ENCODE results near the gene LRP2.

Gene LRP2

GRCh38 chr2:169339657-169340056 is 22.7 kb downstream of the LRP2 start:
- ChIA-PET POLR2A (no interaction called here), CTCF (interaction anchor here (0.7 kb wide), 2 partner anchors 37 to 42 kb away, joined by 3 read pairs; no protein-coding TSS in a partner anchor)
- Histone ChIP-seq H3K4me1 (ENCODE audit: control insufficient read depth, insufficient read depth, low read length) (peaks cover 2% of the 10 kb centered on the region), H3K4me3 (ENCODE audit: low read depth, low read length) (no peak overlapping the region), H3K27ac (ENCODE audit: extremely low read depth, low read depth, low read length) (no peak overlapping the region), H3K36me3 (ENCODE audit: control insufficient read depth in 2 of 2, insufficient read depth in 1 of 2, low read length in 2 of 2) (no peaks in the 10 kb centered on the region), H3K9me3 (ENCODE audit: control insufficient read depth, insufficient read depth, low read depth, low read length) (no peaks in the 10 kb centered on the region)
- no peak for TF ChIP-seq ZBTB44 (tag by site-specific recombination; IDR thresholded peaks at IDR 0.05)
- TF ChIP-seq ZNF558 (tag by site-specific recombination; IDR thresholded peaks at IDR 0.05), result no peak
- no peak for TF ChIP-seq ZNF473 (tag by site-specific recombination; IDR thresholded peaks at IDR 0.05)
- TF ChIP-seq PRDM6 (tag by site-specific recombination; IDR thresholded peaks at IDR 0.05), result no peak
- TF ChIP-seq ZNF280C (tag by site-specific recombination; IDR thresholded peaks at IDR 0.05), result no peak
- no peak for TF ChIP-seq ZNF514 (tag by site-specific recombination; IDR thresholded peaks at IDR 0.05)
- TF ChIP-seq ZFP3 (tag by site-specific recombination; IDR thresholded peaks at IDR 0.05; ENCODE audit: low read depth), result no peak
- TF ChIP-seq ZNF37A (tag by site-specific recombination; IDR thresholded peaks at IDR 0.05), result no peak
- TF ChIP-seq ZNF704 (tag by site-specific recombination; IDR thresholded peaks at IDR 0.05), result no peak
- TF ChIP-seq ZNF19 (tag by site-specific recombination; IDR thresholded peaks at IDR 0.05; ENCODE audit: low read depth), result no peak
- no peak for TF ChIP-seq PRDM1 (tag by site-specific recombination; IDR thresholded peaks at IDR 0.05)
- TF ChIP-seq ZNF248 (tag by site-specific recombination; IDR thresholded peaks at IDR 0.05), result no peak
- TF ChIP-seq SCRT2 (tag by site-specific recombination; IDR thresholded peaks at IDR 0.05), result no peak
- TF ChIP-seq ZNF426 (tag by site-specific recombination; IDR thresholded peaks at IDR 0.05), result no peak
- no peak for TF ChIP-seq YY2 (tag by site-specific recombination; IDR thresholded peaks at IDR 0.05)
- TF ChIP-seq ZNF211 (tag by site-specific recombination; IDR thresholded peaks at IDR 0.05; ENCODE audit: low read depth), result no peak
- no peak for TF ChIP-seq ZNF596 (tag by site-specific recombination; IDR thresholded peaks at IDR 0.05)
- TF ChIP-seq ZBTB17 (tag by site-specific recombination; IDR thresholded peaks at IDR 0.05), result no peak

GRCh38 chr2:169336695-169337094 is 25.6 kb downstream of the LRP2 start:
- CTCF ChIA-PET, result interaction anchor here (0.7 kb wide), 1 partner anchor 133 kb away, joined by 4 read pairs; no protein-coding TSS in a partner anchor

More at GRCh38 chr2:169336695-169337094, 25.6 kb downstream of the LRP2 start:
- H3K36me3 ChIP-seq (ENCODE audit: control insufficient read depth in 2 of 2, insufficient read depth in 1 of 2, low read length in 2 of 2), result no peaks in the 10 kb centered on the region
- no peaks in the 10 kb centered on the region for H3K4me1 ChIP-seq (ENCODE audit: control insufficient read depth, insufficient read depth, low read length)
- H3K27ac ChIP-seq (ENCODE audit: extremely low read depth, low read depth, low read length), result no peak overlapping the region
- TF ChIP-seq ZNF132 (tag by site-specific recombination; IDR thresholded peaks at IDR 0.05; ENCODE audit: borderline replicate concordance), result no peak
- no peak for TF ChIP-seq TSHZ1 (tag by site-specific recombination; IDR thresholded peaks at IDR 0.05; ENCODE audit: borderline replicate concordance)
- no peak for TF ChIP-seq ZBTB20 (tag by site-specific recombination; IDR thresholded peaks at IDR 0.05)
- TF ChIP-seq ZNF488 (tag by site-specific recombination; IDR thresholded peaks at IDR 0.05), result no peak
- no peak for TF ChIP-seq ZNF768 (tag by site-specific recombination; IDR thresholded peaks at IDR 0.05)
- no peaks in the 10 kb centered on the region for H3K9me3 ChIP-seq (ENCODE audit: control insufficient read depth, insufficient read depth, low read depth, low read length)
- H3K4me3 ChIP-seq (ENCODE audit: low read depth, low read length), result no peak overlapping the region
- POLR2A ChIA-PET, result no interaction called here

Data from HEK293 (cell line).